Brain microvascular endothelial cell (primary cell): Measurements from ENCODE around the gene HLTF.

Source experiments
- DNase-seq: peaks from one replicate; pipeline ENCODE4 v3.0.0-alpha.2; 2020
- H3K27ac ChIP-seq: fragments of 250-450 bp; sonication (Bioruptor Pico); 2 replicates; pipeline ENCODE4 v1.5.1; 2020; ENCODE audit warnings: mild to moderate bottlenecking, moderate library complexity
- H3K27me3 ChIP-seq: fragments of 250-450 bp; sonication (Bioruptor Pico); replicated peaks from 2 replicates; pipeline ENCODE4 v1.5.1; 2020; ENCODE audit warnings: mild to moderate bottlenecking
- H3K36me3 ChIP-seq: fragments of 250-450 bp; sonication (Bioruptor Pico); replicated peaks from 2 replicates; pipeline ENCODE4 v1.5.1; 2020; ENCODE audit warnings: mild to moderate bottlenecking
- H3K4me3 ChIP-seq: 2 replicates; pipeline ENCODE4 v1.5.1; 2011; ENCODE audit warnings: low read depth, mild to moderate bottlenecking, control low read depth, low read length, moderate library complexity
- CTCF ChIP-seq: IDR thresholded peaks from 2 replicates; pipeline ENCODE4 v1.5.1; 2011; ENCODE audit warnings: low read depth, mild to moderate bottlenecking, moderate library complexity, low read length, control low read depth, inconsistent platforms; ENCODE audit errors: missing control alignments
- in situ Hi-C: cut with HindIII; loops from 2 replicates; pipeline ENCODE4 v1.10.0; 2017; ENCODE audit warnings: low sequenced_read_pairs, low pct_ligation_motif_present

The HLTF gene

GRCh38 chr3:149001727-149002126 lies 84.6 kb downstream of the HLTF start:
- H3K36me3 ChIP-seq, result peaks cover 3% of the 10 kb centered on the region
- TF ChIP-seq CTCF, result no peak
- in situ Hi-C loops, result no loop called here

GRCh38 chr3:149000206-149000745 lies 86.1 kb downstream of the HLTF start:
- no peak overlapping the region for H3K27ac ChIP-seq
- peaks cover 13% of the 10 kb centered on the region for H3K36me3 ChIP-seq
- in situ Hi-C loops, result no loop called here
- no peak for TF ChIP-seq CTCF
- H3K27me3 ChIP-seq, result no peaks in the 10 kb centered on the region
- no peak for DNase-seq
- H3K4me3 ChIP-seq, result no peak overlapping the region

More at GRCh38 chr3:149001727-149002126, 84.6 kb downstream of the HLTF start:
- no peaks in the 10 kb centered on the region for H3K27me3 ChIP-seq
- H3K4me3 ChIP-seq, result no peak overlapping the region
- no peak overlapping the region for H3K27ac ChIP-seq
- DNase-seq, result no peak

- in situ Hi-C loops, result no loop called here
- peaks cover 15% of the 10 kb centered on the region for H3K36me3 ChIP-seq
- H3K4me3 ChIP-seq, result no peak overlapping the region
- no peaks in the 10 kb centered on the region for H3K27me3 ChIP-seq
- no peak for TF ChIP-seq CTCF
- DNase-seq, result no peak
- no peak overlapping the region for H3K27ac ChIP-seq
These were observed 86.5 kb downstream of the HLTF start for GRCh38 chr3:148999806-149000205.

- TF ChIP-seq CTCF, result no peak
- in situ Hi-C loops, result no loop called here
- no peak for DNase-seq
- H3K36me3 ChIP-seq, result peaks cover 16% of the 10 kb centered on the region
- H3K27me3 ChIP-seq, result no peaks in the 10 kb centered on the region
- no peak overlapping the region for H3K27ac ChIP-seq
- H3K4me3 ChIP-seq, result no peak overlapping the region
These were observed 87.5 kb downstream of the HLTF start for GRCh38 chr3:148998715-148999423.

GRCh38 chr3:148998297-148998696 lies 88.0 kb downstream of the HLTF start:
- H3K36me3 ChIP-seq, result peaks cover 16% of the 10 kb centered on the region
- in situ Hi-C loops, result no loop called here
- H3K27me3 ChIP-seq, result no peaks in the 10 kb centered on the region
- no peak overlapping the region for H3K27ac ChIP-seq
- no peak overlapping the region for H3K4me3 ChIP-seq
- no peak for TF ChIP-seq CTCF
- no peak for DNase-seq
